GM12874 (cell line): ENCODE measurements around the gene QSER1.

Experiments
- CTCF ChIP-seq: IDR thresholded peaks from 2 replicates; pipeline ENCODE4 v1.5.1; 2011; ENCODE audit warnings: low read depth, mild to moderate bottlenecking, control low read depth, low read length, moderate library complexity; ENCODE audit not compliant: insufficient read depth

QSER1 gene

GRCh38 chr11:32858731-32859130 is 33.9 kb upstream of the QSER1 start:
- no peak; the same call in 1 of the 2 replicates for TF ChIP-seq CTCF

- TF ChIP-seq CTCF: no peak
Measured at GRCh38 chr11:32861850-32862577, 30.6 kb upstream of the QSER1 start.

DNA sequence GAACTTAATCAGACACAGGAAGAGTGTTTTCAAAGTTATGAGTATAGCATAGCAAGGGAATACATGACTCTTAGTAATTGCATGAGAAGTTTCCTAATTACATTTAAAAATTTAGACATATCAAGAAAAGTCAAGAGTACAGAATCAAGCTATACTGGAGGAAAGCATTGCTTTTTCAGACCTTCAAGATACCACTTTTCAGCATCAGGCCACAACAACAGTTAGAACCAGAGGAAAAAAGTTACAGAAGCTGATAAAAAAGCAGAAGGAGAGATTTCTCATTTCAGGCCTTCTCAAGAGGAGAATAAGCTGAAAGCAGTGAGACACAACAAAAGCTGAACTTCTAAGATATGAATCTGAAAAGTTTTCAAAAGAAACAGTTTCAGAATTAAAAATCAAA is 28.1 kb upstream of the QSER1 start:
- TF ChIP-seq CTCF: no peak

GRCh38 chr11:32870676-32871075 is 21.9 kb upstream of the QSER1 start:
- TF ChIP-seq CTCF: no peak

DNA sequence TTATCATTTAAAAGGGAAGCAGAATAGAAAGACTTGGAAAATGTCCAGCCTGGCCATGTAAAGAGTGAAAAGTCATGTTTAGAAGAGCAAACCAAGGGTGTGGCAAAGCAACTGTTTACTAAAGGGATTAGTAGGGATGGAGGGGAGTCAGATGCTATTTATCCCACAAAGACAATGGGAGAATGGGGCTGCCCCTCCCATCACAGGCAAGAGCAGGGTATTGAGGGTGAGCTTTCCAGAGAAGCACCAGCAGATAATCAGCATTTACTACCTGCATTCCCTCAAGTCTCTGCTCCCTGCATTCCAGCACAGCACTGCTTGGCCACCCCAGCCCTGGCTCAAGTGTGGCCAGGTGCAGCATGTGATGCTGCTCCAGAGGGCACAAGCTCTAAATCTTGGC is 18.5 kb upstream of the QSER1 start:
- TF ChIP-seq CTCF: no peak

DNA sequence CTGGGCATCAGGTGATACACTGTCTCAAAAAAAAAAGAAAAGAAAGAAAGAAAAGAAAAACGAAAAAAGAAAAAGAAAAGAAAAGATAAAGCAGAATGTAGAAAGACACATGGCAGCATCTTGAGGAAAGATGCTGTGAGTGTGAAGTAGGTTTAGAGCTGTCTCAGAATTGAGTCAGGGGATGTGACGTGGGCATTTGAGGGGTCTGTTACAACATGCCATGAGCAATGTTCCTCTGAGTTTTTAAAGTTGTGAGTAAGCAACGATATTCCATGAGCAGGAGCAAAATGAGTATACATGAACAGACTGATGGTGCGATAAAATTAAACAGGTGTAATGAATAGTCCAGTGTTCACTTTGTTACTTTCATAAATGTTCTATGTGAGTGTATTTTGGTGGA is 11.3 kb upstream of the QSER1 start:
- TF ChIP-seq CTCF: no peak

DNA sequence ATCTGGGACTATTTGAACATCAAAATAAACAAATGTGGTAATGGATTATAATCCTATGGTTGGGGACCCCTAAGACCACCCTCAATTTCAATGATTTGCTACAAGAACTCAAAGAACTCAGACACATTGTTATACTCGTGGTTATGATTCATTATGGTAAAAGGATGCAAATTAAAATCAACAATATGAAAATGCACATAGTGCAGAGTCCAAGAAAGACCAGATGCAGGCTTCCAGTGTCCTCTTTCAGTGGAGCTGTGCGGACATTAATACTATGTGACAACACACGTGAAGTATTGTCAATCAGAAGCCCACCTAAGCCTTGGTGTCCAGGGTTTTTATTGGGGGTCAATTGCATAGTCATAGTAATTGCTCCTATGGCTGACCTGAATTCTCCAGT is 9.2 kb upstream of the QSER1 start:
- TF ChIP-seq CTCF: no peak
